Stimulated activated CD8-positive, alpha-beta memory T cell treated with anti-CD3 and anti-CD28 coated beads, Interleukin-15, amount 100 ng/mL, for 24 hours (primary cell): ENCODE measurements around the gene OR13D1.
"Not testable (repeated sequence)": the region's sequence is repeated elsewhere in the genome, so short reads cannot be mapped to it uniquely, and the experiment has no call there.

Experiments used
- DNase-seq: peaks from one replicate; pipeline ENCODE4 v3.0.0-alpha.2; 2020; ENCODE audit warnings: low read depth

OR13D1 gene, protein sequence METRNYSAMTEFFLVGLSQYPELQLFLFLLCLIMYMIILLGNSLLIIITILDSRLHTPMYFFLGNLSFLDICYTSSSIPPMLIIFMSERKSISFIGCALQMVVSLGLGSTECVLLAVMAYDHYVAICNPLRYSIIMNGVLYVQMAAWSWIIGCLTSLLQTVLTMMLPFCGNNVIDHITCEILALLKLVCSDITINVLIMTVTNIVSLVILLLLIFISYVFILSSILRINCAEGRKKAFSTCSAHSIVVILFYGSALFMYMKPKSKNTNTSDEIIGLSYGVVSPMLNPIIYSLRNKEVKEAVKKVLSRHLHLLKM

DNA sequence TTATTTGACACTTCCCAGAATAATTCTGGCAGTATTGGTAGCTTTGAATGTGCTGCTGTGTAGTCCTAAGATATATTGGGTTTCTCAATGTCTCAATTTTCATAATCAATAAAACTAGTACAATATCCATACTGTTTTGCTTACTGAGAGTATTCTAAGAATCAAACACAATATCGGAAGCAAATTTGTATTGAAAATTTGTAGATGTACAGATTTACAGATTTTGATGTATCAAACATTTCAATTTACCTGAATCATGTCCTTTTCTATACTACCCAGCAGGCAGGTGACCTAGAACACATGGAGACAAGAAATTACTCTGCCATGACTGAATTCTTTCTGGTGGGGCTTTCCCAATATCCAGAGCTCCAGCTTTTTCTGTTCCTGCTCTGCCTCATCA, at the start of gene OR13D1:
Gene OR13D1, plus strand, starts transcription at position 301 of the 400 bp plus-strand sequence. Its CDS starts 0 bp downstream, at position 301.
- DNase-seq: no peak

DNA sequence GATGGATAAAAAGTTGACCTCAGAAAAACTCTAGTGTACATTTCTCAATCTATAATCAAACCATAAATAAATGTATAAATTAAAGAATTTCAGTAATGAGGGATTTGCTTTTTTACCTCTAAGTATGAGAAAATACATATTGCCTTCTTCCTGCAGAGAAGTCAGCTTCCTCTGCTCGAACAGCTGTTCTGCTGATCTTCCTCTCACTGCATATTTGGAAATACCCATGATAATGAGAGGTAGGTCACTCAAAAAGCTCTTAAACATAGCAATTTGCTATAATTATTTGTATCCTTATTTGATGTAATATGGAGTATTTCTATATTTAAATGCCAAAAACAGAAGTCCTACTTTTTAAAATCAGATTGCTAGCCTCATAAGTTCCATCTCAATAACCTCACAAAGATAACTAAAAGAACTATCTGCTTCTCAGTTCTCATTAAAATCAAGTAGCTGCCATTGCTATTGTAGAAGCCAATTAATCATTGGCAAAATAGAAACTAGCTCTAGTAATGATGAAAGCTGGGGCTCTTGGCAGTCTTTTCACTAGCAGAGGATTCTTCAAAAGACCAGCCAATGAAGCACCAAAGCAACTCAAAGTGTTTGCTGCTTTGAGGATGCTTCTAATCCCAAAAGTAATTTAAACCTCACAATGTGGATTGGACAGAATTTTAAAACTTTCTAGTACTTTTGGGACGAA, 35.7 kb upstream of the OR13D1 start:
- no peak for DNase-seq

DNA sequence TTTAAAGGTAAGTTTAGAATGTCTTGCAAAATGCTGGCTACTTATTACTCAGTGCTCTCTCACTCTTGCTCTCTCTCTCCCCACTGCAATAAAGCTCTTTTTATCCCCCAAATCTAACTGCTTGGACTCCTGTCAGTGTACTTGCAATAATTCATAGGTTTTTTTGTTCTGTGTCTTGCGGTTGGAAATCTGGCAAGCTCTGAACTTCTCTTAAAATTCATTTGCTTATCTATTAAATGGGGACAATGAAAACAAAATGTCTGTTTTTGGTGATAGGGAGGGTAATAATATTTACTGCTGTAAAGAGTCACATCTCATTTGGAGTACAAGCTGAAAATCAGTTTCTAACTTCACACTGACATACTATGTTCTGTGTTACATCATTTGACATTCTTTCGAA, 18.7 kb upstream of the OR13D1 start:
- no peak for DNase-seq

DNA sequence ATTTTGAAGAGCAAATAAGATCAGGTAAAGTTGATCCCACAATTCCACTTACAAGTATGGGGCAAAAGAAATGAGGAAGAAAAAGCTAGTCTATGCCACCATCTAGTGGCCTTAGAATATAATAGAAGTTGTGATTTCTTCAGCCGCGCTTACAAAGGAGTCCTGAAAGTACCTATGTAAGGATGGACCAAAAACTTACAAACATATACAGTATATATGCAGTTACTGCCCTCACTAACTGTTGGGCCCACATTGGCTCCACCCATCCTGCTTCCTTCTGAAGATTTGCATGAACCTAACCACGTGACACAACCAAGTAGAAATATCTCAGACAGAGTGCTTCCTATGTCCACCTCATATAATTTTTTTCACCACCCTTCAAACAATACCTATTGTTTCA, 11.7 kb upstream of the OR13D1 start:
- DNase-seq: no peak

DNA sequence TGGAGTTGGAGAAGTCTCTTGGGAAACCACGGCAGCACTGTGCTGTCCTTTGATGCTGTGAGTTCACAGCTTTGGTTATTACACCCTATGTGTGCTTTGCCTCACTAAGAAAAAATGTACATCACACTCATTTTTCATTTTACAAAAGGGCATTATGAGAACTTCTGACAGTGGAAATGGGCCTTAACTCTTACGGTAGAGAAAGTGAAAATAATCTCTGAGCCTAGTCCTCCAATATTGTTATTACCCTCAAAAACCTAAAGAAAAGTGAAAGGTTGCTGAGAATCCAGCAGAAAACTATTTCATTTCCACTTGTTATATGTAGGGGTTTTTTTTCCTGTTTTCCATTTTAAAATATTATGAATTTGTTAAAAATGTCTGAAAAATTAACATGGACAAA, 8.2 kb upstream of the OR13D1 start:
- no peak for DNase-seq

DNA sequence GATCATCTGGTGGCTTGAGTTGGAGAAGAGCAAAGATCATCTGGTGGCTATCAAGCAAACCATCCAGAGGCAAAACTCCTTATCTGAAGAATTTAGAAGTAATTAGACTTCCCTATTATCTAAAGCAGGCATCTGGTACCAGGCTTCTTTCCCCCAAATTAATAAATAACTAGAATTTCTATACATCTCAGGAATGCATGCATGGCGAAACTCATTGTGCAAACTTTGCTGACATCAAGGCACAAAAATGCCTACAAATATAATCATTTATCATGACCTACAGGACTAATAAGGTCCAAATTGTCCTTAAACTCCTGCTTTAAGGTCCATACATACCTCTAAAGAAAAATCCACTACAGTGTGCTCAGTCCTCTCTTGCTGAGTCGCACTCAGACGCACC, 6.0 kb downstream of the OR13D1 start:
- no peak for DNase-seq

DNA sequence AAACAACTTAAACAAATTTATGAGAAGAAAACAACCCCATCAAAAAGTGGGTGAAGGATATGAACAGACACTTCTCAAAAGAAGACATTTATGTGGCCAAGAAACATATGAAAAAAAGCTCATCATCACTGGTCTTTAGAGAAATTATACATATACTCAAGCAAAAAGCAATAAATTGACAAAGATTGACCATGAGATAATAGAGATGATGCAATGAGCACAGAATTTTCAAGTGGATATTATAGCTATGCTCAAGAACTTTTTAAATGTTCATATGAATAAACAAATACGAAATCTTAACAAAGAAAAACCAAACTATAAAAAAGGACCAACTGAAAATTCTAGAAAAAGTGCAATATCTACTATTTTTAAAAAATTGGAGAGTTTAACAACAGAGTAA, 14.4 kb downstream of the OR13D1 start:
- DNase-seq: not testable (repeated sequence)

DNA sequence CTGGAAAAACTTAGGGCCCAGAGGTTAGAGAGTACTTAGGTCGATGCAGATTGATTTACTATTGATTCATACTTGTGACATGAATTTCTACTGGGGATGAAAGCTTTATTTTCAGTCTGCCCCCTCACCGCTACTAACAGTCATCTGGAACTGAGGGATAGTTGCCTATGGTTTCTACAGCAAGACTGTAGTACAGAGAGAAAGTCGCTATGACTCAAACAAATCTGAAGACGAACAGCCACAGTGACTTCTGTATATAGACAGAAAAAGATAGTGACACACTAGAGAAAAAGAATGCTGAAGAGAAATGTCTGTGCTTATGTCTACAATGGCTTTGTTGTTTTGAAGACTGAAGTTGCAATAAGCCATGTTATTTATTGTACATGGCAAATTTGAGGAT, 17.3 kb downstream of the OR13D1 start:
- DNase-seq: no peak

DNA sequence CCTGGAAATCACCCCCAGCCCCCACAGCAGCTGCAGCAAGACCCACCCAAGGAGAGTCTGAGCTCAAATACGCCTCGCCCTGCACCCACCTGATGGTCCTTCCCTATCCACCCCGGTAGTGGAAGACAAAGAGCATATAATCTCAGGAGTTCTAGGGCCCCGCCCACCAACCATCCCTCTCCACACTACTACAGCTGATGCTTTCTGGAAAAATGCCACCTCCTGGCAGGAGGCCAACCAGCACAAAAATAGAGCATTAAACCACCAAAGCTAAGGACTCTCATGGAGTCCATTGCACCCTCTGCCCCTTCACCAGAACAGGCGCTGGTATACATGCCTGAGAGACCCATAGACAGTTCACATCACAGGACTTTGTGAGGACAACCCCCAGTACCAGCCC, 30.7 kb downstream of the OR13D1 start:
- DNase-seq: no peak

DNA sequence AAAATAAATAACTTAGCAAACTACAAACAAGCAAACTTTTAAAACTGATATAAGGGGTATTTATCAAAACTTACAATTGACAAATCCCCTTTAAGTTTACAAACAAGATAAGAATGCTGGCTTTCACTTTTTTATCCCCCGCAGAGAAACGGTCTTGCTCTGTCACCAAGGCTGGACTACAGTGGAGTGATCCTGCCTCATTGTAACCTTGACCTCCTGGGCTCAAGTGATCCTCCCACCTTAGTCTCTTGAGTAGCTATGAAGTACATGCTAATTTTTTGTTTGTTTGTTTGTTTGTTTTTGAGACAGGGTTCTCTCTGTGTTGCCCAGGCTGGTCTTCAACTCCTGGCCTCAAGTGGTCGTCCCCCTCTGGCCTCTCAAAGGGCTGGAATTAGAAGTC, 44.1 kb downstream of the OR13D1 start:
- DNase-seq: no peak

DNA sequence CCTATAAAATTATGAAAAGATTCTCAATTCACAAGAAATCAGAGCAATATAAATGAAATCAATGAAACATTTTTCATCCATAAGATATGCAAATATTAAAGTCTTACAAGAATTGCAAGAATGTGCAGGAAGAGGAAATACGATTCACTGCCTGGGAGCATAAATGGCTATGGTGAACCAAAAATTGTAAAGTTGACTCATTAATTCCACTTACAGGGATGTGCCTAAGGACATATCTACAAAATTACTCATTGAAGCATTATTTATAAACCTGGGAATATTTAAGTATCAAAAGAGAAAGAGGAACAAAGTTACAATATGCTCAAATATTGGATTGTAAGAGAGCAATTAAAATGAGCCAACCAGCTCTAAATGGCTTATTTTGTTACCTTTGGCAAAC, 46.3 kb downstream of the OR13D1 start:
- DNase-seq: no peak

DNA sequence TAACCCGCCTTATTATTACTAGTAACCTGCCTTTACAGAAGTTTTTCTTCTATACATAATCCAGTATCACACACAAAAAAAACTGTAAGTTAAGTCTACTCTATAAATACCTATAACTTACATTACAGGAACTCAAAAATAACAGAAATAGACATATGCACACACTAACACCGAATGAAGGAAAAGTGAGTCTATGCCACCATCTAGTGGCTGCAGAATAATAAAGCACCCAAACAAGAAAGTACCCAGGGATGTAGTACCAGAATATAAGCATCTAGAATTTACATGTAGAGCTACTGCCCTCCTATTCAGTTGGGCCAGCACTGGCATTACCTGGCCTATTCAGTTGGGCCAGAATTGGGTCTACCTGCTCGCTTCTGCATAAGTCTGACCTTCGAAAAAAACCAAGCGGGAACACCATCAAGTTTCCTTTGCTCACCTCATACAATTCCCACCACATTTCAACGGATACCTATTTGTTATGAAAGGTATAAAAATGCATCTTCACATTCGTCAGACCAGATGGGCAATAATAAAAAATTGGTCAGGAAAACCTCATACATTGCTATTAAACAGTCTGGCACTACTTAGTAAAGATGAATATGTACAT, 49.2 kb downstream of the OR13D1 start:
- no peak for DNase-seq
